Measurements from ENCODE around the gene BMPR1B.

Gene BMPR1B

GRCh38 chr4:94762326-94762725 is 4.6 kb downstream of the BMPR1B start:
- Histone ChIP-seq H3K9me2 (replicated peaks; ENCODE audit: control insufficient read depth, low read length) (no peaks in the 10 kb centered on the region), H4K20me1 (ENCODE audit: control insufficient read depth, insufficient read depth, low read depth, low read length) (no peaks in the 10 kb centered on the region), H3K4me2 (ENCODE audit: low read length) (no peak overlapping the region), H3K79me2 (ENCODE audit: control insufficient read depth, low read length) (no peaks in the 10 kb centered on the region), H3K27ac (ENCODE audit: low read depth, low read length) (no peak overlapping the region), H3K4me1 (ENCODE audit: control insufficient read depth, low read length) (no peaks in the 10 kb centered on the region), H3K4me3 (ENCODE audit: low read length) (no peak overlapping the region), H3K9me3 (ENCODE audit: control insufficient read depth, insufficient read depth, low read length) (no peaks in the 10 kb centered on the region), H3F3A (ENCODE audit: control insufficient read depth, insufficient read depth) (no peaks in the 10 kb centered on the region), H3K36me3 (ENCODE audit: control insufficient read depth, low read length) (no peaks in the 10 kb centered on the region), H3K27me3 (ENCODE audit: control insufficient read depth, low read length) (peaks cover 2% of the 10 kb centered on the region; the same call in 1 of the 2 replicates)
- TF ChIP-seq EZH2phosphoT487 (IDR thresholded peaks at IDR 0.05; ENCODE audit: borderline replicate concordance, low read length) (no peak), CTCF (IDR thresholded peaks at IDR 0.05; ENCODE audit: low read depth, low read length, poor library complexity, severe bottlenecking) (no peak)

- peaks cover 2% of the 10 kb centered on the region; the same call in 1 of the 2 replicates for H3K27me3 ChIP-seq (ENCODE audit: control insufficient read depth, low read length)
- H3K9me3 ChIP-seq (ENCODE audit: control insufficient read depth, insufficient read depth, low read length) = no peaks in the 10 kb centered on the region
- H3K36me3 ChIP-seq (ENCODE audit: control insufficient read depth, low read length) = no peaks in the 10 kb centered on the region
- no peaks in the 10 kb centered on the region for H3K4me1 ChIP-seq (ENCODE audit: control insufficient read depth, low read length)
- TF ChIP-seq EZH2phosphoT487 (IDR thresholded peaks at IDR 0.05; ENCODE audit: borderline replicate concordance, low read length) (no peak), CTCF (IDR thresholded peaks at IDR 0.05; ENCODE audit: low read depth, low read length, poor library complexity, severe bottlenecking) (no peak)
- H3F3A ChIP-seq (ENCODE audit: control insufficient read depth, insufficient read depth) = no peaks in the 10 kb centered on the region
- H3K9me2 ChIP-seq (replicated peaks; ENCODE audit: control insufficient read depth, low read length) = no peaks in the 10 kb centered on the region
- no peak overlapping the region for H3K4me2 ChIP-seq (ENCODE audit: low read length)
- H3K79me2 ChIP-seq (ENCODE audit: control insufficient read depth, low read length) = no peaks in the 10 kb centered on the region
- no peak overlapping the region for H3K27ac ChIP-seq (ENCODE audit: low read depth, low read length)
- H3K4me3 ChIP-seq (ENCODE audit: low read length) = no peak overlapping the region
- no peaks in the 10 kb centered on the region for H4K20me1 ChIP-seq (ENCODE audit: control insufficient read depth, insufficient read depth, low read depth, low read length)
These were observed 5.2 kb downstream of the BMPR1B start for GRCh38 chr4:94763005-94763404.

- H3K4me1 ChIP-seq (ENCODE audit: control insufficient read depth, low read length) = no peaks in the 10 kb centered on the region
- H3K36me3 ChIP-seq (ENCODE audit: control insufficient read depth, low read length) = no peaks in the 10 kb centered on the region
- no peaks in the 10 kb centered on the region for H3F3A ChIP-seq (ENCODE audit: control insufficient read depth, insufficient read depth)
- no peaks in the 10 kb centered on the region for H3K9me2 ChIP-seq (replicated peaks; ENCODE audit: control insufficient read depth, low read length)
- H4K20me1 ChIP-seq (ENCODE audit: control insufficient read depth, insufficient read depth, low read depth, low read length) = no peaks in the 10 kb centered on the region
- no peak overlapping the region for H3K4me3 ChIP-seq (ENCODE audit: low read length)
- H3K27me3 ChIP-seq (ENCODE audit: control insufficient read depth, low read length) = peaks cover 2% of the 10 kb centered on the region; the same call in 1 of the 2 replicates
- no peak overlapping the region for H3K4me2 ChIP-seq (ENCODE audit: low read length)
- no peaks in the 10 kb centered on the region for H3K9me3 ChIP-seq (ENCODE audit: control insufficient read depth, insufficient read depth, low read length)
- no peak for TF ChIP-seq EZH2phosphoT487 (IDR thresholded peaks at IDR 0.05; ENCODE audit: borderline replicate concordance, low read length)
- TF ChIP-seq CTCF (IDR thresholded peaks at IDR 0.05; ENCODE audit: low read depth, low read length, poor library complexity, severe bottlenecking) = no peak
- H3K27ac ChIP-seq (ENCODE audit: low read depth, low read length) = no peak overlapping the region
- no peaks in the 10 kb centered on the region for H3K79me2 ChIP-seq (ENCODE audit: control insufficient read depth, low read length)
These were observed 5.7 kb downstream of the BMPR1B start for GRCh38 chr4:94763500-94763899.

Data from DOHH2 (cell line).